ENCODE data around the gene SLC18A2.

GRCh38 chr10:117271427-117271826 is 30.5 kb downstream of the SLC18A2 start:
- TF ChIP-seq CTCF (conservative IDR thresholded peaks at IDR 0.05 in 1 of 2, IDR thresholded peaks at IDR 0.05 in 1 of 2; ENCODE audit: low read depth in 1 of 2, low read length in 2 of 2) (no peak), EZH2 (IDR thresholded peaks at IDR 0.05; ENCODE audit: low read length, missing control alignments) (no peak)

All from fibroblast of lung (primary cell).